SJSA1 (cell line): ENCODE measurements around the gene OVOL1. TPM values are rescaled to one million over a fixed set of nuclear protein-coding genes. Genes with fewer than 3 reads are reported as not detected.

Source experiments
- DNase-seq, 2 experiments: peaks; one replicate each; pipeline ENCODE4 v3.0.0-alpha.2; 2015 to 2020; ENCODE audit warnings: low spot score in 2 of 2, low read depth in 1 of 2
- H3K27ac ChIP-seq: fragments of 250-450 bp; sonication (Bioruptor Pico); 2 replicates; pipeline ENCODE4 v1.5.1; 2020; ENCODE audit warnings: mild to moderate bottlenecking, moderate library complexity
- H3K27me3 ChIP-seq: fragments of 250-450 bp; sonication (Bioruptor Pico); replicated peaks from 2 replicates; pipeline ENCODE4 v1.5.1; 2020; ENCODE audit warnings: mild to moderate bottlenecking, moderate library complexity
- H3K36me3 ChIP-seq: fragments of 250-450 bp; sonication (Bioruptor Pico); 2 replicates; pipeline ENCODE4 v1.5.1; 2020; ENCODE audit warnings: mild to moderate bottlenecking
- H3K4me1 ChIP-seq: fragments of 250-450 bp; sonication (Bioruptor Pico); replicated peaks from 2 replicates; pipeline ENCODE4 v1.6.1; 2021; ENCODE audit warnings: mild to moderate bottlenecking
- H3K4me3 ChIP-seq: fragments of 250-450 bp; sonication (Bioruptor Pico); 2 replicates; pipeline ENCODE4 v1.5.1; 2020; ENCODE audit warnings: mild to moderate bottlenecking
- H3K9me3 ChIP-seq: fragments of 250-450 bp; sonication (Bioruptor Pico); replicated peaks from 2 replicates; pipeline ENCODE4 v1.5.1; 2020; ENCODE audit warnings: mild to moderate bottlenecking
- total RNA-seq: library from RNA; depleted of rRNA; stranded (reverse); fragments of >200 nt; shearing (Covaris generic); gene quantifications from 2 replicates; pipeline ENCODE4 v1.2.3, GENCODE V29; 2014

OVOL1 gene
- total RNA-seq, 1 experiment from 2014 or later, result not detected

DNA sequence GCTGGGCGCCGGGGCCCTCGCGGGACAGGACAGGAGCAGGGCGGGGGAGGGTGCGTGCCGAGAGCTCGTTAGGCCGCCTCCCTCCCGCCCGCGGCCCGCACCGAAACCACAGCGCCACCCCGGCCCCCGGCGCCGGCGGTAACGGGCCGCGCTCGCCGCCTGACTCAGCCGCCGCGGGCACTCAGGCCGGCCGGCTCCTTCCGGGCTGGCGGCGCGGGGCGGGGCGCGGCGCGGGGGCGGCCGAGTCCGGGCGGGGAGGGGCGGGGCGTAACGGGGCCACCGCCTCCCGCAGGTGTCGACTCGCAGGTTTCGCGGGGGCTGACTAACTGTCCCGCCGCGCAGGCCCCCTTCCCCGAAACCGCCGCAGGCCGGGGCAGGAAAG is 6.1 kb upstream of the OVOL1 start, which contains the start of gene AP5B1:
AP5B1 (minus strand) TSS at position 207 of the 382 bp plus-strand sequence. CDS start 385 bp downstream, outside the sequence.
- Histone ChIP-seq H3K9me3 (peaks cover 7% of the 10 kb centered on the region; the same call in 1 of the 2 replicates), H3K27me3 (peaks cover 14% of the 10 kb centered on the region), H3K4me1 (peaks cover 25% of the 10 kb centered on the region), H3K4me3 (peak within 1 kb of the TSS; percentile 95), H3K27ac (peak within 1 kb of the TSS; percentile 76), H3K36me3 (peaks cover 49% of the 10 kb centered on the region)
- peak; percentile 78 to 82 for DNase-seq

DNA sequence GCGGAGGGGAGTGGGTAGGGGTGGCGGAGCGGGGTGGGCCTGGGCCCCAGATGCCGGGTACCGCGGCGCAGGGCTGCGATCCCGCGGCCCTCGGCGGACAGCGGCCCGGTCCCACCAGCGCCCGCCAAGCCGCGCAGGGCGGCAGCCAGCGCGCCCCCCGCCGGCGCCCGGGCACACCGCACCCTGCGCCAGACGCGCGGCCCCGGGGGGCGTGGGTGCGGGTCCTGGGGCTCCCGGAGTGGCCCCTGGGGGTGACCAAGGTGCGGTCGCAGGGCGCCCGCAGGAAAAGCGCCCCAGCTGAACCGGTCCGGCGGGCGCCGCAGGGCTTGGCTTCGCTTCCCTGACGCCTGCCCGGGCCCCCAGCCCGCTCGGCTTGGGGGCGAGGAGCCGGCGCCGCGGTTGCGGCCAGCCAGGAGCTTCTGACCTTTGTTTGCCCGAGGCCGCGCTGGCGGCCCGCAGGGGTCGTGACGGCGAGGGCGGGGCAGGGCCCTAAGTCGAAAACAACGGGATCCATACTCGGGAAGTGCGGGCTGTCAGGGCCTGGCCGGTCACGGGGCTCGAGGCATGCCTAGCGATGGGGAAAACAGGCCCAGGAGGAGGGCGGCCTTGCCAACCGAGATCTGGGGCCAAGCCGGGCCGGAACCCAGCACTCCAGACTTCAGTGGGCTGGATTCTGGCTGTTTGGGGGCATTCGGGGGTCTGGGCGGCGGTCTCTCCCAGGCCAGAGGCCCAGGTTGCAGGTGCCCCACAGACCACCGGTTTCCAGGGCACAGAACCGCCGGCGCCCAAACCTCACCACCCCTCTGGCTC is 5.5 kb upstream of the OVOL1 start:
- H3K27ac ChIP-seq, result no peak overlapping the region
- DNase-seq, result peak in 1 of 2 experiments; percentile 56
- peak overlapping the region; percentile 95 for H3K4me3 ChIP-seq
- peaks cover 7% of the 10 kb centered on the region; the same call in 1 of the 2 replicates for H3K9me3 ChIP-seq
- peaks cover 43% of the 10 kb centered on the region for H3K36me3 ChIP-seq
- H3K27me3 ChIP-seq, result peaks cover 20% of the 10 kb centered on the region
- peaks cover 25% of the 10 kb centered on the region for H3K4me1 ChIP-seq

DNA sequence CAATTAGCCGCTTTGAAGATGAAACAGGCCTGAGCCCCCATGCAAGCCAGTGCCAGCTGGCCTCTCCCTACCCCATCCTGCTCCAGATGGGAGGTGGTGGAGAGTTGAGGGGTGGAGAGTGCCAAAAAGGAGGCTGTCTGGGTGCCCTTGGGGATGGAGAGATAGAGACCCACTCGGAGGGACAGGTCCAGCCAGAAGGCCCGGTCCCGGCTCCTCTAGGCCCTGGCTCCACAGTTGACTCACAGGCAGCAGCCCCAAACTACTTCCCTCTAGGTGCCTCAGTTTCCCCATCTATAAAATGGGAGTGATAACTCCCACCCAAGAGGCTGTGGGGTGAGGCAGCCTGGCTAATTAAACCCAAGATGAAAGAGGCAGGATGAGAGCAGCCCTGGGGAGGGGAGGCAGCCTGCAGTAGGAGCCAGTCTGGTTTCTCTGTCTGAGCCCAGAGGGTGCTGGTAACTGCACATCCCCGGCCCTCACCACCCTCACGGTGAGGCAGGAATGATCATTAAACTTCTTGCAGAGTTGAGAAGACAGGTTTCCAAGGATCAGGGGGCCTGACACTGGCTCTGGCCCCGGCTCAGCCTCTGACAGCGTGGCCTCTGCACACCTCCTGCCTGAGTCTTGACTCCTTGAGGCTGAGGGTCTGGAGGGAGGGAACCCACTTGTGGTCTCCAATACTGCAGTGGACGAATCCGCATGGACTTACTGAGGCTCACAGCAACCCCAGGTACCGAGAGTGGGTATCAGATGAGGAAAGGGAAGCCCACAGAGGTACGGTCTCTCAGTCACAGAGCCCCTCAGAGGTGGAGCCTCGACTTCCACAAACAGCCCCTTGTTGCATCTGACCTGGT is 4.7 kb upstream of the OVOL1 start:
- Histone ChIP-seq H3K9me3 (peaks cover 7% of the 10 kb centered on the region), H3K36me3 (peaks cover 35% of the 10 kb centered on the region), H3K4me3 (no peak overlapping the region), H3K4me1 (peaks cover 31% of the 10 kb centered on the region), H3K27me3 (peaks cover 26% of the 10 kb centered on the region), H3K27ac (no peak overlapping the region)
- DNase-seq, result peak in 1 of 2 experiments; percentile 47

DNA sequence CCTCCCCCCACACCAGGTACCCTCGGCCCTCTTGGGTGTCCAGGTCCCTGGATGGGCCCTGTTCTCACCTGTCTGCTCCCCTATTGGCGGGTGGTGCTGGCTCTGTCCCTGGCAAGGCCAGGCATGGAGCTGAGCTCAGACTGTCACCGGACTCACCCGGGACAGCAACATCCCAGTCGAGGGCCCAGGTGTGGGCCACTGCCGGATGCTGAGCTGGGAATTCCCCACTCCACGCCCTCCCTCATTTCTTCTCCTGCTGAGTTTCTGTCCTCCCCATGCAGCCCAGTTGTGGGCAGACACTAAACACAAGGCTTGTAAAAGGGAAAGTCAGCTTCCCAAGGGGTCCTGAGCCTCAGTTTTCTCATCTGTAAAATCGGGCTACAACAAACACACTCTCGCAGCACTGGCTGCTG is 4.0 kb upstream of the OVOL1 start:
- Histone ChIP-seq H3K27ac (no peak overlapping the region), H3K27me3 (peaks cover 30% of the 10 kb centered on the region), H3K9me3 (peaks cover 9% of the 10 kb centered on the region), H3K36me3 (peaks cover 29% of the 10 kb centered on the region), H3K4me1 (peaks cover 35% of the 10 kb centered on the region), H3K4me3 (no peak overlapping the region)
- DNase-seq, result no peak

DNA sequence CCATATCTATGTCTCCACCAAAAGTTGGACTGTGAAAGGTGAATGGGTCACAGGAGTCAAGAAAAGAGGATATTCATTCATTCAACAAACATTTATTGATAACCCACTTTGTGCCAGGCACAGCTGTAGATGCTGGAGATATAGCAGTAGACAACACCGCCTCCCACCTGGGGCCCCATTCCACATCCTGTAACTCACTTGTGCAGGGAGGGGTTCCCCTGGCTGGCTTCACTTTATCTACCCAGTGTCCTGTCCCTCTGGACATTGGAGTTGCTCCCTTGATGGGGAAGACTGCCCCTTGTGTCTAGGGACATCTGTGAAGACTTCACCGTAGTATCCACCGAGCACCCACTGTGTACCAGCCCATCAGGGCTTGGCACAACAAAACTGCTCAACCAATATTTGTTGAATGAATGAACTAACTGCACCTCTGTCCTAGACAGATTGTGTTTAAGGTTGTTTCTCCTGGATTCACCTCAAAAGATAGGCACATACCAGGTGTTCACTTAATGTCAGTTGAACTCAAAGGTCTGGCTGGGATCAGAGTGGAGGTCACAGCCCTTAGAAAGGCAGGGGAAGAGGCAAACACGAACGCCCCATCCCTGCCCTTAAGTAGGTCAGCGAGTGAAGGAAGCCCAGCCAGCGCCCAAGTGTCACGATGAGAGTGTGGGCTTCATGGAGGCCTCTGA is 1.4 kb upstream of the OVOL1 start:
- DNase-seq, result no peak
- Histone ChIP-seq H3K27me3 (peaks cover 53% of the 10 kb centered on the region), H3K9me3 (peaks cover 6% of the 10 kb centered on the region), H3K36me3 (peaks cover 2% of the 10 kb centered on the region), H3K27ac (no peak overlapping the region), H3K4me3 (no peak overlapping the region), H3K4me1 (peaks cover 26% of the 10 kb centered on the region)

DNA sequence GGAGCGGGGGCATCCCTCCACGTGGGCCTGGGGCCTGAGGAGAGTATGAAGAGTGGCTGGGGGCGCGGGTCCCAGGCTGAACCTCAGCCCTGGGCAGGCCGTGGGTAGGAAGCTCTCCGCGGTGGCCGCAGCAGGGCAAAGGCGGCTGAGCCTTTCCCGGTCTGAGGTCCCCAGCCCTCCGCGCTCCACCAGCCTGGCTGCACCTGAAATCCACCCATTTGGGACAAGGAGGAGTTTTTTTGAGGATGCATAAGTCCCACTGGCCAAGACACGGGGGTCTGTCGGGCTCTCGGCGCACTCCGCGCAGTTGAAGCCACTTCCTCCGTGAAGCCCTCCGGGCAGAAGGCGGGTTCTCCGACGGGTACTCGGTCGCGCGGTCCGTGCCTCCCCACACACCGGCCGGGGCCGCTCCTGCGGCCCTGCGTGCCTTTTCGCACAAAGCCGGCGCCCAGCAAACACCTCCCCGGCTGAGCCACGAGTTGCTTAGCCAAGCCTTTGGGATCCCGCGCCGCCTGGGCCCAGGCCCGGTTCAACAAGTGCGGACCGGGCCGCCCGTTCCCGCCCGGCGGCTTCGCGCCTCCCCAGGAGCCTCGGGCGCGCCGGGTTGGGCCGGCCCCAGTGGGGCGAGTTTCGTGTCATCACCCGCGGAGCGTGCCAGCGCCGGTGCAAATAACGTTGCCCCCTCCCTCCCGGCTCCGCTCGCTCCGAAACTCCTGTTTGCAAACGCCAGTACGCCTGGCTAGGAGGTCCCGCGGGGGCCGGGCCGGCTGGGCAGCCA is 666 bp upstream of the OVOL1 start:
- Histone ChIP-seq H3K9me3 (peaks cover 4% of the 10 kb centered on the region), H3K27ac (no peak overlapping the region), H3K36me3 (no peaks in the 10 kb centered on the region), H3K27me3 (peaks cover 53% of the 10 kb centered on the region), H3K4me1 (peaks cover 21% of the 10 kb centered on the region), H3K4me3 (no peak overlapping the region)
- DNase-seq, result peak in 1 of 2 experiments; percentile 60

DNA sequence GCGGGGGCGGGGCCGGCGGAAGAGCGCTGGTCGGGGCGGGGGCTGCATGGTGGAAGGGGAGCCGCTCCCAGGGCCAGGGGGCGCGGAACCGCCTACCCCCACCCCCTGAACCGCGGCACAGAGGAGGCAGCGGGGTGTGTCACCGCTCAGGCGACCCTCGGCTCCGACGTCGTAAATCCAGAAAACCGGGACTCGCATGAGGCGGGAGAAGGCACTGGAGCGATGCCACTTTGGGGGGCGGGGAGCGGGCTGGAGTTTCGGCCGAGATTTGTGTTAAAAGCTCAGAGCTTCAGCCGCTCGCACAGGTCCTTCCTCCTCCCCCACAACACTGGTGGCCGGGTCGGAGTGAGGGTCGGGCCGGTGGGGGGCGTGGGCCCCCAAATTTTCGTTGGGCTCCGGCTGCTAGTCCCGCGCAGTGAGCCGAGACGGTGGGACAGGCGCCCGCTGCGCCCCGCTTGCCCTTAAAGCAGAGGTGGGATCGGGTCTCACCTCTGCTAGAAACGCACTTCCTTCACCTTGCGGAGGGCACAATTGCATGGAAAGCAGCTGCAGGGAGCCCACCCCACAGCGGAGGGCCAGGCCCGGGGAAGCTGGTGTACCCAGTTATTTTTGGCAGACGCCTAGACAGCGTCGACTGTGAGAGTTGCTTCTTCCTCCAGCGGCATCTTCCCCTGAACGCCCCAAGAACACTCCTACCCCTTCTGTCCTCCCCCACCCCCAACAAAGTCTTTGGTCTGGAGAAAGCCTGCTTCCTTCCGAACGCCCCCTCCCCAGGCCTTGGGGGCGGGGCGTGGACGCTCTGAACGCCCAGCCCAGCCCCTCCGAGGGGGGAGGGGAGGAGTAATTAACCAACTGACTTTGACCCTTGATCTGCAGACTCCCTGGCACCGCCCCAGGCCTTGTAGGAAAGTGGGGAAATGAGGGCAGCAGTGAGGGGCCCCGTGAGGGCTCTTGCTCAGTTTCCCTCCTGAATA is 1.1 kb downstream of the OVOL1 start:
- peaks cover 4% of the 10 kb centered on the region for H3K9me3 ChIP-seq
- no peaks in the 10 kb centered on the region for H3K36me3 ChIP-seq
- peaks cover 36% of the 10 kb centered on the region for H3K4me1 ChIP-seq
- DNase-seq, result no peak
- no peak overlapping the region for H3K27ac ChIP-seq
- H3K27me3 ChIP-seq, result peaks cover 53% of the 10 kb centered on the region
- H3K4me3 ChIP-seq, result no peak overlapping the region

DNA sequence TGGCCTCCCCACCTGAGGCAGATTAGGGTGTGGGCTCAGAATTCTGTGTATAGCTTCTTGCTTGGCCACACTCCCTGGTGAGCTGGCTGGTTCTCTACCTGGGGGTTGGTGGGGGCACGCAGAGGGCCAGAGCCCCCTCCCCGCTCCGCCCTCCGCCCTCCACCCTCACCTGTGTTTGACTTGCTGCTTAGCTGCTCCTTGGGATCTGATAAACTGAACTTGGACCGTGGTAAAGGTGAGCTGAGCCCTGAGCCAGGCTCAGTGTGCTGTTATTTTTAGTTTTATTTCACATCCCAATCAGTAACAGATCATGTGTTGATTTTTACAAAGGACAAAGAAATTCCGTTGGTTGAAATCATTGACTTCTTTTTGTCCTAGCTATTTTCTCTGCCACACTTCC is 2.0 kb downstream of the OVOL1 start:
- no peaks in the 10 kb centered on the region for H3K36me3 ChIP-seq
- H3K4me3 ChIP-seq, result no peak overlapping the region
- H3K9me3 ChIP-seq, result peaks cover 4% of the 10 kb centered on the region
- no peak for DNase-seq
- no peak overlapping the region for H3K27ac ChIP-seq
- peaks cover 59% of the 10 kb centered on the region for H3K27me3 ChIP-seq
- H3K4me1 ChIP-seq, result peaks cover 36% of the 10 kb centered on the region

DNA sequence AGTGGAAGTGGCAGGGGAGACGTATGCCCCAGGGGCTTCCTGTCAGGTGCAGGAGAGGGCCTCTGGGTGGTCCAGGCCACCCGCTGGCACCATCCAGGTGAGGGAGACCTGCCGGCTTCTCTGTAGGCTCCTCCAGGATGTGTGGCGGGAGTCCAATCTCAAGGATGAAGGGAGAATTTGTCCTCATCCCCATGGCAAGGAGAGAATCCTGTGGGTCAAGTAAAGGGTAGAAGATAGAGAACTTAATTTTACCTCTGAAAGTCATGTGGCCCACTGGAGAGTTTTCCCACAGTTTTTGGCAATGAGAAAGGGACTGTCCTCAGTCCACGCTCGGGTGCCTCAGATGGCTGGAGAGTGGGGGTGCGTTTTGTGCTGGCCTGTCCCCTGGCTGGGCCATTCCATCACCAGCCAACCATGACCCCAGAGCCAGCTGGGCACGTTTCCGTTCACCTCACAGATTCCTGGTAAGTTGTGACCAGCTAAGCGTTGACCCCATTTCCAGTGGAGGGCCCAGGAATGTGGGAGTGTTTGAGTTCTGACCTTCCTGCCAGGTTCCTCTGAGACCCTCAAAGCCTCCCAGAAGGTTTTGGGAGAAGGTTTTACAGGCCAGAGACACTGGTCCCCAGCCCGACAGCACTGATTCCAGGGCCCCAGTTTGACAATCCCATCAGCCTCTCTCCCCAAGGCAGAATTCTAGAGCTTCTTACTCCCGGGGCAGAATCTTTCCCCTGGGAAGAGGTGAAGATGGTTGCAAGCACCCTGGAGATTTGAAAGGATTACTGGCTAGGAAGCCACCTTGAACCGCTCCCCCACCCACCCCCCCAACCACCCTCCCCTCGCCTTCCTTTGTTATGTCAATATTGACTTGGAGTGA is 2.6 kb downstream of the OVOL1 start:
- Histone ChIP-seq H3K27ac (no peak overlapping the region), H3K36me3 (no peaks in the 10 kb centered on the region), H3K4me3 (no peak overlapping the region), H3K27me3 (peaks cover 59% of the 10 kb centered on the region), H3K4me1 (peaks cover 36% of the 10 kb centered on the region), H3K9me3 (peaks cover 4% of the 10 kb centered on the region)
- DNase-seq, result no peak

DNA sequence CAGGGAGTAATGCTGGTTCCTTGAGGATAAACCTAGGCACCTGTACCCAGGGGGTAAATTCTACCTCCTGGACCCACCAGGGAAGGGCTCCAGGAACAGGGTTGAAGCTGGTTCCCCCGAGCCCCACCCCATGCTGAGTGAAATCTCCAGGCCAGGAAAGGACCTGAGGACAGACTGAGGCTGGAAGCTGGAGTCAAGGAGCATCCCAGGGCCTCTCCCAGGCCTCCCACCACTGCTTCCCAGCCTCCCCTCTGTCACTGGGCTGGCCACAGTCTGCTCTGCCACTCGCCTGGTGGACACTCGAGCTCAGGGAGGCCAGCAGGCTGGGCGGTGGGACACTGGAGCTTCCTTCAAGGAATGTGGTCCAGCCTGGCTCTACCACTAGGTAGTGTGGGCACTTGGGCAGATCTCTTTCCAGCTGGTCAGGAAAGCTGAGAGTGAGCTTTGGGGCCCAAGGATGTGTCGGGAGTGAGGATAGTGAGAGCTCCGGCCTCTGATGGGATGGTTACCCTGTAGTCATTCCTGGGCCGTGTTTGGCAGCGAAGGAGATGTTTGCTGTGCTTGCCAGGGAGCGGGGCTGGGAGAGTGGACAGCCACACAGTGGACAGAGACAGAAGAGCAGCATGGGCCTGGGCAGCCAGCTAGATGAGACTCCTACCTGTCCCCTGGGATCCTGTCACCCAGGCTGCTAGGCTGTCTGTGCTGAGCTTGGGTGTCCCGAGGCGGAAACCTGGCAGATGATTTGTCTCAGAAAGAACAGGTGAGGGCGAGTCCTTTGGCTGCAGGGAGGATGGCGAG is 3.4 kb downstream of the OVOL1 start:
- Histone ChIP-seq H3K4me3 (no peak overlapping the region), H3K9me3 (peaks cover 4% of the 10 kb centered on the region), H3K36me3 (no peaks in the 10 kb centered on the region), H3K27ac (no peak overlapping the region), H3K4me1 (peaks cover 36% of the 10 kb centered on the region), H3K27me3 (peaks cover 52% of the 10 kb centered on the region)
- DNase-seq, result peak in 1 of 2 experiments; percentile 53
